ENCODE data around the gene GGT1. TPM values are rescaled to one million over a fixed set of nuclear protein-coding genes. Genes with fewer than 3 reads are reported as not detected.

GGT1 gene
- total RNA-seq, 4 donors from 2014 or later: 5.9 to 16.9 (median 15.8) TPM

DNA sequence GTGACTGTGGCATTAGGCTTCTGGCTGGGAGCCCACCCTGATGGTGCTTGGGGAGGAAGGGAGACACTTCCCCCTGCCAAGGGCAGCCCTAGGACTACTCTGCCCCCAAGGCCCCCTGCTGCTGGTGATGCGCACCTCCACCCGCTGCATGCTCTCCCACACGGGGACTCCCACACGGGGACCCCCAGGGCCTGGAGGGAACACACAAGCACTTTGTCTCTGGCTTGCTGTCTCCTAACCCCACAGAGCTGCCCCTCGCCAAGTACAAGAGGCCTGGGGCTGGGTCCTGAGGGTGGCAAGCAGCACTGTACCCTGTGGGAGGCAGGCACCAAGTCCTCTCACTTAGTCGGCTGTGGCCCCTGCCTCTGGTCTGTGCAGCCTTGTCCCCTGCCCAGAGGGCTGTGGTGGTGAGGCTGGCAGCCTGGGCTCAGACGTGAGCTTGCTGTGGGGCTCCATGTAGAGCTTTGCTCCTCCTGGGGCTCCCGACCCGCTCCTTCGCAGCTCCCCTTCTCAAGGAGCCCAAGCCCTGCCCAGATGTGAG, 18.1 kb upstream of the GGT1 start:
- Histone ChIP-seq H3K27ac (peak overlapping the region; percentile 62 to 97 (median 82)), H3K4me1 (peaks cover 0 to 58% (median 23%) of the 10 kb centered on the region in 4 donors), H3K4me3 (no peak overlapping the region), H3K9me3 (no peaks in the 10 kb centered on the region), H3K36me3 (peaks cover 0 to 47% (median 0%) of the 10 kb centered on the region in 3 donors), H3K27me3 (no peaks in the 10 kb centered on the region)
- 56% methylated on average over 8 of the region's 10 CpGs; no CpG with 5 or more reads in 1 of the 2 donors for WGBS, 2 donors
- TF ChIP-seq, protein P1, sequence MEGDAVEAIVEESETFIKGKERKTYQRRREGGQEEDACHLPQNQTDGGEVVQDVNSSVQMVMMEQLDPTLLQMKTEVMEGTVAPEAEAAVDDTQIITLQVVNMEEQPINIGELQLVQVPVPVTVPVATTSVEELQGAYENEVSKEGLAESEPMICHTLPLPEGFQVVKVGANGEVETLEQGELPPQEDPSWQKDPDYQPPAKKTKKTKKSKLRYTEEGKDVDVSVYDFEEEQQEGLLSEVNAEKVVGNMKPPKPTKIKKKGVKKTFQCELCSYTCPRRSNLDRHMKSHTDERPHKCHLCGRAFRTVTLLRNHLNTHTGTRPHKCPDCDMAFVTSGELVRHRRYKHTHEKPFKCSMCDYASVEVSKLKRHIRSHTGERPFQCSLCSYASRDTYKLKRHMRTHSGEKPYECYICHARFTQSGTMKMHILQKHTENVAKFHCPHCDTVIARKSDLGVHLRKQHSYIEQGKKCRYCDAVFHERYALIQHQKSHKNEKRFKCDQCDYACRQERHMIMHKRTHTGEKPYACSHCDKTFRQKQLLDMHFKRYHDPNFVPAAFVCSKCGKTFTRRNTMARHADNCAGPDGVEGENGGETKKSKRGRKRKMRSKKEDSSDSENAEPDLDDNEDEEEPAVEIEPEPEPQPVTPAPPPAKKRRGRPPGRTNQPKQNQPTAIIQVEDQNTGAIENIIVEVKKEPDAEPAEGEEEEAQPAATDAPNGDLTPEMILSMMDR (IDR thresholded peaks at IDR 0.05): no peak
- TF ChIP-seq EP300 (IDR thresholded peaks at IDR 0.05) (no peak), POLR2A (IDR thresholded peaks at IDR 0.05) (no peak)
- DNase-seq (ENCODE audit: low spot score in 2 of 2): no peak

DNA sequence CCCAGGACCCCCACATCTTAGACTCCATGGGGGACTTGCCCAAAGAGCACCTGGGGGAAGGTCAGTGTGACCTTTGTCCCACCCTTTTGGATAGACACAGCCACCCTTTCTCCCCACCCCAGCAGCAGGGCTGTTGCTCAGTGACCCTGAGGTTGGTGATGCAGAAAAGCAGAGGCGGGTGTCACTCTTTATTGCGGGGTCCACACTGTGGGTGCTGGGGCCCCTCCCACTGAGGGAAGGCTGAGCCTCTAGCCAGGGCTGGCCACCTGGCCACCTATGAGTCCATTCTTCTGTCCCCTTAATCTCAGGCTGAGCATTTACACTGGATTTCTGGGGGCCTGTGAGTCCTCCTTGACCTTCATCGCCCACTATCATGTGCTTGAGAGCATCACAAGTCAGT, 17.5 kb upstream of the GGT1 start:
- Histone ChIP-seq H3K27me3 (no peaks in the 10 kb centered on the region), H3K27ac (peak overlapping the region; percentile 62 to 97 (median 82)), H3K4me3 (no peak overlapping the region), H3K36me3 (peaks cover 0 to 50% (median 0%) of the 10 kb centered on the region in 3 donors), H3K9me3 (no peaks in the 10 kb centered on the region), H3K4me1 (peaks cover 0 to 64% (median 23%) of the 10 kb centered on the region in 4 donors)
- TF ChIP-seq POLR2A (IDR thresholded peaks at IDR 0.05): no peak
- no peak for DNase-seq (ENCODE audit: low spot score in 2 of 2)
- WGBS, 2 donors: 63 to 78% methylated on average over 3 of the region's 3 CpGs

- whole genome bisulfite sequencing, 2 donors: 86 to 94% methylated on average over 9 to 16 of the region's 24 CpGs
- Histone ChIP-seq H3K9me3 (no peaks in the 10 kb centered on the region), H3K27me3 (no peaks in the 10 kb centered on the region), H3K27ac (peak overlapping the region in 2 of 4 donors; percentile 91 to 97), H3K4me1 (peaks cover 0 to 69% (median 23%) of the 10 kb centered on the region in 4 donors), H3K4me3 (no peak overlapping the region), H3K36me3 (peaks cover 0 to 50% (median 0%) of the 10 kb centered on the region in 3 donors)
- TF ChIP-seq, protein P1 (IDR thresholded peaks at IDR 0.05): no peak
- TF ChIP-seq POLR2A (IDR thresholded peaks at IDR 0.05): no peak
- TF ChIP-seq EP300 (IDR thresholded peaks at IDR 0.05): no peak
- no peak for DNase-seq (ENCODE audit: low spot score in 2 of 2)
These were observed 17.0 kb upstream of the GGT1 start for GRCh38 chr22:24585927-24586546.

GRCh38 chr22:24587251-24587650, 15.7 kb upstream of the GGT1 start:
- Histone ChIP-seq H3K36me3 (peaks cover 0 to 50% (median 0%) of the 10 kb centered on the region in 3 donors), H3K27ac (peak overlapping the region in 3 of 4 donors; percentile 92 to 98 (median 97)), H3K9me3 (no peaks in the 10 kb centered on the region), H3K4me1 (peaks cover 0 to 79% (median 27%) of the 10 kb centered on the region in 4 donors), H3K27me3 (no peaks in the 10 kb centered on the region), H3K4me3 (no peak overlapping the region)
- no peak for DNase-seq (ENCODE audit: low spot score in 2 of 2)
- 66 to 69% methylated on average over 4 to 5 of the region's 5 CpGs for WGBS, 2 donors
- TF ChIP-seq EP300 (IDR thresholded peaks at IDR 0.05) (no peak), POLR2A (IDR thresholded peaks at IDR 0.05) (no peak)
- TF ChIP-seq, protein P1 (IDR thresholded peaks at IDR 0.05): no peak

DNA sequence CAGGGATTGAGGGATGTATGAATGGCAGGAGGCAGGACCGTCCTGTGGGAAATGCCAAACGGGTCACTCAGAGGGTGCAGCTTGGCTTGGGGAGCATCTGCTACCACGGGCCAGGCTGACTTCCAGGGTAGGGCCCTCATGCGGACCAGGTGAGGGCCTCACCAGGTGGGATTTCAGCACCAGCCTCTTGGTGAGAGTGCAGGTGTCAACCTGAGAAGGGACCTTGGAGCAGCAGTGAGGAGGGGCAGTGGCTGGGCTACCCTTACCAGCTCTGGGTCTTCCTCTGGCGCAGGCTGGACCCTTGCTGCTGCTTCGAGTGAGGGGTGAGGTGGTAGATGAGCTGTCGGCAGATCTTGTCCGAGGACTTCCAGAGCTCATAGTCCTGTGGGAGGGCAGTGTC, 15.0 kb upstream of the GGT1 start:
- no peak overlapping the region for H3K4me3 ChIP-seq
- H3K27ac ChIP-seq: peak overlapping the region; percentile 70 to 98 (median 94)
- TF ChIP-seq, protein P1 (IDR thresholded peaks at IDR 0.05): no peak
- TF ChIP-seq EP300 (IDR thresholded peaks at IDR 0.05) (no peak), POLR2A (IDR thresholded peaks at IDR 0.05) (no peak)
- no peak for DNase-seq (ENCODE audit: low spot score in 2 of 2)
- H3K36me3 ChIP-seq: peaks cover 0 to 50% (median 0%) of the 10 kb centered on the region in 3 donors
- peaks cover 0 to 78% (median 30%) of the 10 kb centered on the region in 4 donors for H3K4me1 ChIP-seq
- WGBS, 2 donors: 51 to 52% methylated on average over 8 of the region's 8 CpGs
- H3K27me3 ChIP-seq: no peaks in the 10 kb centered on the region
- H3K9me3 ChIP-seq: no peaks in the 10 kb centered on the region
